Activated T-cell treated with anti-CD3 and anti-CD28 coated beads, Interleukin-2, amount 50 U/mL, for 48 hours (primary cell): Measurements from ENCODE around the gene CTTNBP2.

Experiments
- DNase-seq, 2 experiments: peaks; one replicate each; pipeline ENCODE4 v3.0.0-alpha.2; 2020

The CTTNBP2 gene

GRCh38 chr7:117780832-117781231, 92.4 kb downstream of the CTTNBP2 start:
- no peak for DNase-seq

GRCh38 chr7:117777335-117778142, 95.7 kb downstream of the CTTNBP2 start:
- no peak for DNase-seq

GRCh38 chr7:117776224-117776623, 97.0 kb downstream of the CTTNBP2 start:
- DNase-seq = no peak

- DNase-seq = no peak
Observed at GRCh38 chr7:117775801-117776200, 97.4 kb downstream of the CTTNBP2 start.

GRCh38 chr7:117774943-117775342, 98.3 kb downstream of the CTTNBP2 start:
- no peak for DNase-seq

GRCh38 chr7:117772421-117772820, 100.8 kb downstream of the CTTNBP2 start:
- no peak for DNase-seq

GRCh38 chr7:117771756-117772155, 101.5 kb downstream of the CTTNBP2 start:
- DNase-seq = no peak

GRCh38 chr7:117769085-117769484, 104.2 kb downstream of the CTTNBP2 start:
- no peak for DNase-seq

GRCh38 chr7:117767951-117768350, 105.3 kb downstream of the CTTNBP2 start:
- no peak for DNase-seq

- no peak for DNase-seq
Observed at GRCh38 chr7:117766913-117767312, 106.3 kb downstream of the CTTNBP2 start.

- no peak for DNase-seq
Observed at GRCh38 chr7:117764031-117764430, 109.2 kb downstream of the CTTNBP2 start.

GRCh38 chr7:117762055-117762454, 111.2 kb downstream of the CTTNBP2 start:
- no peak for DNase-seq

GRCh38 chr7:117759950-117760640, 113.1 kb downstream of the CTTNBP2 start:
- DNase-seq = no peak

- DNase-seq = no peak
Observed at GRCh38 chr7:117757440-117757839, 115.8 kb downstream of the CTTNBP2 start.

GRCh38 chr7:117756586-117757085, 116.6 kb downstream of the CTTNBP2 start:
- DNase-seq = no peak

GRCh38 chr7:117755136-117755535, 118.1 kb downstream of the CTTNBP2 start:
- no peak for DNase-seq

- no peak for DNase-seq
Observed at GRCh38 chr7:117751775-117752174, 121.5 kb downstream of the CTTNBP2 start.

GRCh38 chr7:117750612-117751563, 122.4 kb downstream of the CTTNBP2 start:
- no peak for DNase-seq

GRCh38 chr7:117741962-117742361, 131.3 kb downstream of the CTTNBP2 start:
- DNase-seq = no peak

GRCh38 chr7:117739085-117739484, 134.2 kb downstream of the CTTNBP2 start:
- DNase-seq = no peak

- DNase-seq = no peak
Observed at GRCh38 chr7:117737926-117738325, 135.3 kb downstream of the CTTNBP2 start.

- peak; percentile 19 to 20 for DNase-seq
Observed at GRCh38 chr7:117731455-117731854, 141.8 kb downstream of the CTTNBP2 start.

GRCh38 chr7:117730390-117730789, 142.9 kb downstream of the CTTNBP2 start:
- no peak for DNase-seq
